HEK293 (cell line): ENCODE measurements around the gene MUC22.

Experiments
- CTCF ChIA-PET: fragments of 350-600 bp; formaldehyde crosslinking; extraction: SDS; loops from one replicate; lab custom pipeline; 2021; ENCODE audit warnings: antibody characterized with exemption; lab: Yijun Ruan, JAX
- POLR2A ChIA-PET: fragments of 300-600 bp; formaldehyde crosslinking; extraction: SDS; loops from one replicate; lab custom pipeline; 2020; ENCODE audit warnings: antibody characterized with exemption, inconsistent platforms; lab: Yijun Ruan, JAX
- H3K27ac ChIP-seq: fragments of 200-500 bp; sonication (Bioruptor generic); 2 replicates; pipeline ENCODE4 v1.5.1; 2014; ENCODE audit warnings: low read depth, low read length, control low read depth, inconsistent platforms; ENCODE audit errors: extremely low read depth
- H3K36me3 ChIP-seq, 2 experiments: fragments of 200-500 bp in 1 of 2; sonication (Bioruptor generic) in 1 of 2; 1 replicate in 1 of 2; 2 replicates in 1 of 2; pipeline ENCODE4 v1.5.1; 2014 to 2017; ENCODE audit warnings: inconsistent platforms in 2 of 2, low read length in 2 of 2; ENCODE audit not compliant: control insufficient read depth in 2 of 2, insufficient read depth in 1 of 2
- H3K4me1 ChIP-seq: fragments of 200-500 bp; sonication (Bioruptor generic); 2 replicates; pipeline ENCODE4 v1.5.1; 2014; ENCODE audit warnings: mild to moderate bottlenecking, low read length, inconsistent platforms; ENCODE audit not compliant: control insufficient read depth, insufficient read depth
- H3K4me3 ChIP-seq: 2 replicates; pipeline ENCODE4 v1.5.1; 2011; ENCODE audit warnings: low read depth, mild to moderate bottlenecking, control low read depth, low read length, moderate library complexity
- H3K9me3 ChIP-seq: fragments of 200-500 bp; sonication (Bioruptor generic); 2 replicates; pipeline ENCODE4 v1.5.1; 2014; ENCODE audit warnings: low read depth, low read length, inconsistent platforms; ENCODE audit not compliant: control insufficient read depth, insufficient read depth
- ATF2 ChIP-seq: fragments of 450-650 bp; formaldehyde crosslinking; IDR thresholded peaks from 2 replicates; pipeline ENCODE4 v1.5.1; 2016; ENCODE audit warnings: missing biosample characterization, missing genetic modification characterization, low read depth
- BCL11A ChIP-seq: fragments of 450-650 bp; formaldehyde crosslinking; IDR thresholded peaks from 2 replicates; pipeline ENCODE4 v1.5.1; 2016; ENCODE audit warnings: low read depth, missing biosample characterization, missing genetic modification characterization
- CTCF ChIP-seq: fragments of 450-650 bp; formaldehyde crosslinking; IDR thresholded peaks from 2 replicates; pipeline ENCODE4 v1.5.1; 2016; ENCODE audit warnings: missing biosample characterization, missing genetic modification characterization
- HOXD13 ChIP-seq: sonication (generic); formaldehyde crosslinking; IDR thresholded peaks from 2 replicates; pipeline ENCODE4 v1.8.0; 2022; ENCODE audit warnings: missing genetic modification reagents, borderline replicate concordance
- IKZF3 ChIP-seq: fragments of 450-650 bp; IDR thresholded peaks from 2 replicates; pipeline ENCODE4 v1.5.0; 2018; ENCODE audit warnings: missing biosample characterization, mild to moderate bottlenecking, missing genetic modification characterization, moderate library complexity
- PRDM4 ChIP-seq: fragments of 450-650 bp; formaldehyde crosslinking; IDR thresholded peaks from 2 replicates; pipeline ENCODE4 v1.5.1; 2017; ENCODE audit warnings: missing biosample characterization, missing genetic modification characterization
- SCRT1 ChIP-seq: fragments of 450-650 bp; formaldehyde crosslinking; IDR thresholded peaks from 2 replicates; pipeline ENCODE4 v1.5.1; 2016; ENCODE audit warnings: missing biosample characterization, missing genetic modification characterization, borderline replicate concordance
- SCRT2 ChIP-seq: fragments of 450-650 bp; formaldehyde crosslinking; IDR thresholded peaks from 2 replicates; pipeline ENCODE4 v1.5.1; 2016; ENCODE audit warnings: missing biosample characterization, missing genetic modification characterization
- WT1 ChIP-seq: fragments of 450-650 bp; formaldehyde crosslinking; IDR thresholded peaks from 2 replicates; pipeline ENCODE4 v1.5.1; 2016; ENCODE audit warnings: missing biosample characterization, missing genetic modification characterization
- ZBTB17 ChIP-seq: fragments of 450-650 bp; formaldehyde crosslinking; IDR thresholded peaks from 2 replicates; pipeline ENCODE4 v1.5.1; 2016; ENCODE audit warnings: missing biosample characterization, missing genetic modification characterization
- ZFHX2 ChIP-seq: fragments of 450-650 bp; formaldehyde crosslinking; conservative IDR thresholded peaks from 2 replicates; pipeline ENCODE4 v1.5.1; 2016; ENCODE audit warnings: missing biosample characterization, missing genetic modification characterization
- ZNF121 ChIP-seq: fragments of 450-650 bp; formaldehyde crosslinking; IDR thresholded peaks from 2 replicates; pipeline ENCODE4 v1.5.1; 2016; ENCODE audit warnings: missing biosample characterization, missing genetic modification characterization
- ZNF16 ChIP-seq: fragments of 450-650 bp; formaldehyde crosslinking; IDR thresholded peaks from 2 replicates; pipeline ENCODE4 v1.5.1; 2016; ENCODE audit warnings: low read depth, missing biosample characterization, missing genetic modification characterization
- ZNF2 ChIP-seq: fragments of 450-650 bp; formaldehyde crosslinking; IDR thresholded peaks from 2 replicates; pipeline ENCODE4 v1.5.1; 2016; ENCODE audit warnings: missing biosample characterization, missing genetic modification characterization
- ZNF211 ChIP-seq: fragments of 450-650 bp; formaldehyde crosslinking; IDR thresholded peaks from 2 replicates; pipeline ENCODE4 v1.5.1; 2016; ENCODE audit warnings: low read depth, missing biosample characterization, missing genetic modification characterization
- ZNF302 ChIP-seq: fragments of 450-650 bp; formaldehyde crosslinking; IDR thresholded peaks from 2 replicates; pipeline ENCODE4 v1.5.1; 2016; ENCODE audit warnings: missing biosample characterization, missing genetic modification characterization, low read depth
- ZNF341 ChIP-seq: fragments of 450-650 bp; formaldehyde crosslinking; IDR thresholded peaks from 2 replicates; pipeline ENCODE4; 2016; ENCODE audit warnings: low read depth, missing biosample characterization, missing genetic modification characterization
- ZNF394 ChIP-seq: fragments of 450-650 bp; formaldehyde crosslinking; IDR thresholded peaks from 2 replicates; pipeline ENCODE4 v1.5.1; 2016; ENCODE audit warnings: missing biosample characterization, missing genetic modification characterization, mild to moderate bottlenecking, moderate library complexity, borderline replicate concordance
- ZNF404 ChIP-seq: fragments of 450-650 bp; formaldehyde crosslinking; IDR thresholded peaks from 2 replicates; pipeline ENCODE4 v1.5.1; 2017; ENCODE audit warnings: missing biosample characterization, missing genetic modification characterization
- ZNF488 ChIP-seq: fragments of 450-650 bp; formaldehyde crosslinking; IDR thresholded peaks from 2 replicates; pipeline ENCODE4 v1.5.1; 2016; ENCODE audit warnings: missing biosample characterization, missing genetic modification characterization
- ZNF510 ChIP-seq: fragments of 450-650 bp; formaldehyde crosslinking; IDR thresholded peaks from 2 replicates; pipeline ENCODE4 v1.5.1; 2018; ENCODE audit warnings: mild to moderate bottlenecking, missing genetic modification characterization, missing biosample characterization; ENCODE audit not compliant: insufficient replicate concordance
- ZNF544 ChIP-seq: fragments of 450-650 bp; formaldehyde crosslinking; IDR thresholded peaks from 2 replicates; pipeline ENCODE4 v1.5.0; 2017; ENCODE audit warnings: missing biosample characterization, missing genetic modification characterization
- ZNF596 ChIP-seq: fragments of 450-650 bp; IDR thresholded peaks from 2 replicates; pipeline ENCODE4 v1.5.0; 2018; ENCODE audit warnings: missing biosample characterization, mild to moderate bottlenecking, missing genetic modification characterization, moderate library complexity
- ZNF600 ChIP-seq: fragments of 450-650 bp; formaldehyde crosslinking; IDR thresholded peaks from 2 replicates; pipeline ENCODE4 v1.5.1; 2016; ENCODE audit warnings: missing biosample characterization, missing genetic modification characterization
- ZNF654 ChIP-seq: fragments of 450-650 bp; formaldehyde crosslinking; IDR thresholded peaks from 2 replicates; pipeline ENCODE4 v1.5.1; 2016; ENCODE audit warnings: low read depth, missing biosample characterization, missing genetic modification characterization
- ZNF785 ChIP-seq: fragments of 450-650 bp; formaldehyde crosslinking; IDR thresholded peaks from 2 replicates; pipeline ENCODE4 v1.5.1; 2016; ENCODE audit warnings: missing biosample characterization, missing genetic modification characterization
- ZNF792 ChIP-seq: fragments of 450-650 bp; formaldehyde crosslinking; IDR thresholded peaks from 2 replicates; pipeline ENCODE4 v1.5.1; 2016; ENCODE audit warnings: missing biosample characterization, missing genetic modification characterization
- ZNF843 ChIP-seq: fragments of 450-650 bp; formaldehyde crosslinking; IDR thresholded peaks from 2 replicates; pipeline ENCODE4 v1.5.1; 2016; ENCODE audit warnings: missing biosample characterization, missing genetic modification characterization

Gene MUC22

GRCh38 chr6:31070711-31071197, 60.5 kb downstream of the MUC22 start:
- Histone ChIP-seq H3K27ac (no peak overlapping the region), H3K4me3 (no peak overlapping the region), H3K4me1 (peaks cover 17% of the 10 kb centered on the region), H3K36me3 (no peaks in the 10 kb centered on the region), H3K9me3 (no peaks in the 10 kb centered on the region)
- TF ChIP-seq ZNF404 (tag by site-specific recombination) (no peak), ZNF654 (tag by site-specific recombination) (peak; percentile 90), SCRT1 (tag by site-specific recombination) (0 out of 2 replicates have a peak, but pooled peaks have one; percentile 38), IKZF3 (tag by site-specific recombination) (0 out of 2 replicates have a peak, but pooled peaks have one; percentile 12), CTCF (tag by site-specific recombination) (peak; percentile 76), ZNF394 (tag by site-specific recombination) (peak; percentile 26; the same call in 1 of the 2 replicates), PRDM4 (tag by site-specific recombination) (peak; percentile 89), HOXD13 (CRISPR knock-in tag) (no peak), ZNF302 (no peak), ZNF843 (no peak), ZFHX2 (peak; percentile 22; the same call in 1 of the 2 replicates), ZNF341 (tag by site-specific recombination) (no peak), ZBTB17 (tag by site-specific recombination) (peak; percentile 65; the same call in 1 of the 2 replicates), ZNF600 (tag by site-specific recombination) (peak; percentile 39; the same call in 1 of the 2 replicates), ZNF16 (tag by site-specific recombination) (no peak), ATF2 (tag by site-specific recombination) (no peak), ZNF510 (tag by site-specific recombination) (no peak), WT1 (tag by site-specific recombination) (no peak), SCRT2 (peak; percentile 54; the same call in 1 of the 2 replicates), ZNF2 (tag by site-specific recombination) (0 out of 2 replicates have a peak, but pooled peaks have one; percentile 32)
- ChIA-PET POLR2A (interaction anchor here (0.9 to 1.0 kb wide), 3 partner anchors 9 to 157 kb away, joined by 3 to 5 read pairs (median 3); partner anchors contain the start of gene VARS2), CTCF (interaction anchor here (0.5 to 3.9 kb wide), 35 partner anchors 10 to 530 kb away, joined by 3 to 103 read pairs (median 4); partner anchors contain the start of genes DHX16, GTF2H4, SFTA2 and VARS2)

GRCh38 chr6:31074401-31074800, 64.1 kb downstream of the MUC22 start:
- Histone ChIP-seq H3K4me1 (peaks cover 17% of the 10 kb centered on the region), H3K36me3 (no peaks in the 10 kb centered on the region), H3K9me3 (no peaks in the 10 kb centered on the region), H3K4me3 (no peak overlapping the region), H3K27ac (no peak overlapping the region)
- CTCF ChIA-PET, result interaction anchor here (0.6 to 4.5 kb wide), 7 partner anchors 9 to 591 kb away, joined by 3 to 33 read pairs (median 3); partner anchors contain the start of gene VARS2
- POLR2A ChIA-PET, result no interaction called here
- TF ChIP-seq ZNF211 (tag by site-specific recombination) (no peak), ZNF121 (tag by site-specific recombination) (no peak), WT1 (tag by site-specific recombination) (no peak), ZNF488 (tag by site-specific recombination) (no peak), ZNF596 (tag by site-specific recombination) (no peak), BCL11A (tag by site-specific recombination) (no peak), ZNF792 (no peak), ATF2 (tag by site-specific recombination) (no peak), ZNF544 (tag by site-specific recombination) (no peak), ZNF785 (tag by site-specific recombination) (no peak)
